ENCODE measurements around the gene ADAMTS17.

The ADAMTS17 gene

GRCh38 chr15:100017140-100017539 is 324.6 kb downstream of the ADAMTS17 start:
- Histone ChIP-seq H3K9me3 (ENCODE audit: control insufficient read depth, insufficient read depth, low read length) (no peaks in the 10 kb centered on the region), H3K36me3 (ENCODE audit: insufficient read depth, low read length) (no peaks in the 10 kb centered on the region), H3K9ac (ENCODE audit: low read depth, low read length) (no peak overlapping the region), H3K4me1 (ENCODE audit: insufficient read depth, low read length) (no peaks in the 10 kb centered on the region)

- Histone ChIP-seq H3K4me1 (ENCODE audit: insufficient read depth, low read length) (no peaks in the 10 kb centered on the region), H3K9ac (ENCODE audit: low read depth, low read length) (no peak overlapping the region)
These were observed 325.1 kb downstream of the ADAMTS17 start for GRCh38 chr15:100016632-100017031.

GRCh38 chr15:100011235-100011634 is 330.5 kb downstream of the ADAMTS17 start:
- Histone ChIP-seq H3K9me3 (ENCODE audit: control insufficient read depth, insufficient read depth, low read length) (no peaks in the 10 kb centered on the region), H3K9ac (ENCODE audit: low read depth, low read length) (no peak overlapping the region), H3K4me1 (ENCODE audit: insufficient read depth, low read length) (no peaks in the 10 kb centered on the region), H3K36me3 (ENCODE audit: insufficient read depth, low read length) (no peaks in the 10 kb centered on the region)

More at GRCh38 chr15:100016632-100017031, 325.1 kb downstream of the ADAMTS17 start:
- Histone ChIP-seq H3K36me3 (ENCODE audit: insufficient read depth, low read length) (no peaks in the 10 kb centered on the region), H3K9me3 (ENCODE audit: control insufficient read depth, insufficient read depth, low read length) (no peaks in the 10 kb centered on the region)

- no peaks in the 10 kb centered on the region for H3K9me3 ChIP-seq (ENCODE audit: control insufficient read depth, insufficient read depth, low read length)
- no peaks in the 10 kb centered on the region for H3K36me3 ChIP-seq (ENCODE audit: insufficient read depth, low read length)
- no peak overlapping the region for H3K9ac ChIP-seq (ENCODE audit: low read depth, low read length)
- H3K4me1 ChIP-seq (ENCODE audit: insufficient read depth, low read length), result no peaks in the 10 kb centered on the region
These were observed 332.4 kb downstream of the ADAMTS17 start for GRCh38 chr15:100009372-100009771.

- Histone ChIP-seq H3K9ac (ENCODE audit: low read depth, low read length) (no peak overlapping the region), H3K4me1 (ENCODE audit: insufficient read depth, low read length) (no peaks in the 10 kb centered on the region), H3K36me3 (ENCODE audit: insufficient read depth, low read length) (no peaks in the 10 kb centered on the region), H3K9me3 (ENCODE audit: control insufficient read depth, insufficient read depth, low read length) (no peaks in the 10 kb centered on the region)
These were observed 333.5 kb downstream of the ADAMTS17 start for GRCh38 chr15:100008258-100008657.

GRCh38 chr15:100007609-100008008 is 334.2 kb downstream of the ADAMTS17 start:
- H3K9me3 ChIP-seq (ENCODE audit: control insufficient read depth, insufficient read depth, low read length), result no peaks in the 10 kb centered on the region
- H3K4me1 ChIP-seq (ENCODE audit: insufficient read depth, low read length), result no peaks in the 10 kb centered on the region
- no peaks in the 10 kb centered on the region for H3K36me3 ChIP-seq (ENCODE audit: insufficient read depth, low read length)
- no peak overlapping the region for H3K9ac ChIP-seq (ENCODE audit: low read depth, low read length)

- no peaks in the 10 kb centered on the region for H3K9me3 ChIP-seq (ENCODE audit: control insufficient read depth, insufficient read depth, low read length)
- H3K4me1 ChIP-seq (ENCODE audit: insufficient read depth, low read length), result no peaks in the 10 kb centered on the region
- no peak overlapping the region for H3K9ac ChIP-seq (ENCODE audit: low read depth, low read length)
- no peaks in the 10 kb centered on the region for H3K36me3 ChIP-seq (ENCODE audit: insufficient read depth, low read length)
These were observed 336.1 kb downstream of the ADAMTS17 start for GRCh38 chr15:100005715-100006114.

- H3K9ac ChIP-seq (ENCODE audit: low read depth, low read length), result no peak overlapping the region
- no peaks in the 10 kb centered on the region for H3K4me1 ChIP-seq (ENCODE audit: insufficient read depth, low read length)
- H3K36me3 ChIP-seq (ENCODE audit: insufficient read depth, low read length), result no peaks in the 10 kb centered on the region
- H3K9me3 ChIP-seq (ENCODE audit: control insufficient read depth, insufficient read depth, low read length), result no peaks in the 10 kb centered on the region
These were observed 336.8 kb downstream of the ADAMTS17 start for GRCh38 chr15:100005013-100005412.

GRCh38 chr15:100002787-100003536 is 338.8 kb downstream of the ADAMTS17 start:
- Histone ChIP-seq H3K36me3 (ENCODE audit: insufficient read depth, low read length) (no peaks in the 10 kb centered on the region), H3K9ac (ENCODE audit: low read depth, low read length) (no peak overlapping the region), H3K9me3 (ENCODE audit: control insufficient read depth, insufficient read depth, low read length) (no peaks in the 10 kb centered on the region), H3K4me1 (ENCODE audit: insufficient read depth, low read length) (no peaks in the 10 kb centered on the region)

- no peaks in the 10 kb centered on the region for H3K4me1 ChIP-seq (ENCODE audit: insufficient read depth, low read length)
- H3K9me3 ChIP-seq (ENCODE audit: control insufficient read depth, insufficient read depth, low read length), result no peaks in the 10 kb centered on the region
- no peak overlapping the region for H3K9ac ChIP-seq (ENCODE audit: low read depth, low read length)
- H3K36me3 ChIP-seq (ENCODE audit: insufficient read depth, low read length), result no peaks in the 10 kb centered on the region
These were observed 339.6 kb downstream of the ADAMTS17 start for GRCh38 chr15:100002086-100002620.

GRCh38 chr15:100001405-100001804 is 340.4 kb downstream of the ADAMTS17 start:
- Histone ChIP-seq H3K9me3 (ENCODE audit: control insufficient read depth, insufficient read depth, low read length) (no peaks in the 10 kb centered on the region), H3K36me3 (ENCODE audit: insufficient read depth, low read length) (no peaks in the 10 kb centered on the region), H3K4me1 (ENCODE audit: insufficient read depth, low read length) (no peaks in the 10 kb centered on the region), H3K9ac (ENCODE audit: low read depth, low read length) (no peak overlapping the region)

- Histone ChIP-seq H3K36me3 (ENCODE audit: insufficient read depth, low read length) (no peaks in the 10 kb centered on the region), H3K4me1 (ENCODE audit: insufficient read depth, low read length) (peaks cover 7% of the 10 kb centered on the region; the same call in 1 of the 2 replicates), H3K9me3 (ENCODE audit: control insufficient read depth, insufficient read depth, low read length) (no peaks in the 10 kb centered on the region), H3K9ac (ENCODE audit: low read depth, low read length) (no peak overlapping the region)
These were observed 342.3 kb downstream of the ADAMTS17 start for GRCh38 chr15:99999282-100000070.

- H3K9me3 ChIP-seq (ENCODE audit: control insufficient read depth, insufficient read depth, low read length), result no peaks in the 10 kb centered on the region
- no peak overlapping the region for H3K9ac ChIP-seq (ENCODE audit: low read depth, low read length)
- H3K4me1 ChIP-seq (ENCODE audit: insufficient read depth, low read length), result peaks cover 7% of the 10 kb centered on the region; the same call in 1 of the 2 replicates
- H3K36me3 ChIP-seq (ENCODE audit: insufficient read depth, low read length), result no peaks in the 10 kb centered on the region
These were observed 343.1 kb downstream of the ADAMTS17 start for GRCh38 chr15:99998661-99999101.

- Histone ChIP-seq H3K36me3 (ENCODE audit: insufficient read depth, low read length) (no peaks in the 10 kb centered on the region), H3K9me3 (ENCODE audit: control insufficient read depth, insufficient read depth, low read length) (no peaks in the 10 kb centered on the region), H3K4me1 (ENCODE audit: insufficient read depth, low read length) (peaks cover 7% of the 10 kb centered on the region; the same call in 1 of the 2 replicates), H3K9ac (ENCODE audit: low read depth, low read length) (no peak overlapping the region)
These were observed 344.6 kb downstream of the ADAMTS17 start for GRCh38 chr15:99997112-99997651.

Measured in ES-I3 (cell line).